HepG2 (cell line): Measurements from ENCODE around the gene ALX4.

Experiments
- AKNA ChIP-seq: sonication (generic); formaldehyde crosslinking; IDR thresholded peaks from 2 replicates; pipeline ENCODE4 v1.4.0; 2020; ENCODE audit warnings: missing genetic modification reagents, borderline replicate concordance
- MXD3 ChIP-seq: IDR thresholded peaks from 2 replicates; pipeline ENCODE4 v1.6.1; 2016; ENCODE audit warnings: mild to moderate bottlenecking, missing biosample characterization, missing genetic modification reagents
- SMAD3 ChIP-seq: sonication (generic); formaldehyde crosslinking; IDR thresholded peaks from 2 replicates; pipeline ENCODE4 v1.4.0; 2020; ENCODE audit warnings: missing genetic modification reagents
- ZBTB46 ChIP-seq: sonication (generic); formaldehyde crosslinking; IDR thresholded peaks from 2 replicates; pipeline ENCODE4 v1.4.0; 2020; ENCODE audit warnings: mild to moderate bottlenecking, missing genetic modification reagents, borderline replicate concordance
- ZNF274 ChIP-seq: sonication (generic); formaldehyde crosslinking; IDR thresholded peaks from 2 replicates; pipeline ENCODE4 v1.5.1; 2020; ENCODE audit warnings: mild to moderate bottlenecking, missing genetic modification reagents
- ZNF609 ChIP-seq: sonication (generic); formaldehyde crosslinking; IDR thresholded peaks from 2 replicates; pipeline ENCODE4 v1.4.0; 2020; ENCODE audit warnings: mild to moderate bottlenecking, missing genetic modification reagents, borderline replicate concordance
- TF ChIP-seq, protein P1 (sequence below): sonication (generic); formaldehyde crosslinking; IDR thresholded peaks from 2 replicates; pipeline ENCODE4 v1.5.0; 2020; ENCODE audit warnings: mild to moderate bottlenecking, missing genetic modification reagents, moderate library complexity

GRCh38 chr11:44286911-44287310 lies 23.0 kb downstream of the ALX4 start:
- no peak for TF ChIP-seq ZNF609 (CRISPR knock-in tag)
- TF ChIP-seq AKNA (CRISPR knock-in tag), result no peak
- TF ChIP-seq ZBTB46 (CRISPR knock-in tag), result no peak
- TF ChIP-seq SMAD3 (CRISPR knock-in tag), result no peak
- TF ChIP-seq, protein P1, sequence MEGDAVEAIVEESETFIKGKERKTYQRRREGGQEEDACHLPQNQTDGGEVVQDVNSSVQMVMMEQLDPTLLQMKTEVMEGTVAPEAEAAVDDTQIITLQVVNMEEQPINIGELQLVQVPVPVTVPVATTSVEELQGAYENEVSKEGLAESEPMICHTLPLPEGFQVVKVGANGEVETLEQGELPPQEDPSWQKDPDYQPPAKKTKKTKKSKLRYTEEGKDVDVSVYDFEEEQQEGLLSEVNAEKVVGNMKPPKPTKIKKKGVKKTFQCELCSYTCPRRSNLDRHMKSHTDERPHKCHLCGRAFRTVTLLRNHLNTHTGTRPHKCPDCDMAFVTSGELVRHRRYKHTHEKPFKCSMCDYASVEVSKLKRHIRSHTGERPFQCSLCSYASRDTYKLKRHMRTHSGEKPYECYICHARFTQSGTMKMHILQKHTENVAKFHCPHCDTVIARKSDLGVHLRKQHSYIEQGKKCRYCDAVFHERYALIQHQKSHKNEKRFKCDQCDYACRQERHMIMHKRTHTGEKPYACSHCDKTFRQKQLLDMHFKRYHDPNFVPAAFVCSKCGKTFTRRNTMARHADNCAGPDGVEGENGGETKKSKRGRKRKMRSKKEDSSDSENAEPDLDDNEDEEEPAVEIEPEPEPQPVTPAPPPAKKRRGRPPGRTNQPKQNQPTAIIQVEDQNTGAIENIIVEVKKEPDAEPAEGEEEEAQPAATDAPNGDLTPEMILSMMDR (CRISPR knock-in tag), result no peak
- TF ChIP-seq ZNF274 (CRISPR knock-in tag), result no peak
- no peak for TF ChIP-seq MXD3 (CRISPR knock-in tag)
